Activated naive CD4-positive, alpha-beta T cell treated with anti-CD3 and anti-CD28 coated beads, Interleukin-2, amount 50 U/mL, for 72 hours (primary cell): ENCODE measurements around the gene PMPCA. TPM values are rescaled to one million over a fixed set of nuclear protein-coding genes. Genes with fewer than 3 reads are reported as not detected.

Experiments
- ATAC-seq, 2 donors: fragments of 150-1000 bp; cut with Tn5 transposase; 2 replicates each; pipeline ENCODE4 v1.10.0; 2021; ENCODE audit warnings: mild to moderate bottlenecking in 2 of 2, moderate library complexity in 2 of 2
- DNase-seq, 2 donors: peaks; one replicate each; pipeline ENCODE4 v3.0.0; 2021 to 2022; ENCODE audit warnings: low spot score in 2 of 2
- H3K27ac Mint-ChIP-seq, 2 donors: one replicate each; pipeline ENCODE4 v1.8.0; 2022; ENCODE audit warnings: mild to moderate bottlenecking in 2 of 2, mixed read lengths in 2 of 2
- H3K36me3 Mint-ChIP-seq, 2 donors: one replicate each; pipeline ENCODE4 v1.8.0; 2022; ENCODE audit warnings: mixed read lengths in 2 of 2
- H3K9me3 Mint-ChIP-seq, 2 donors: one replicate each; pipeline ENCODE4 v1.8.0; 2022; ENCODE audit warnings: mixed read lengths in 2 of 2
- total RNA-seq, 2 donors: library from RNA; stranded (reverse); gene quantifications; one replicate each; pipeline ENCODE4 v1.2.3, GENCODE V29; 2022

PMPCA gene
- total RNA-seq, 2 donors from 2014 or later: 94.1 to 110 TPM

DNA sequence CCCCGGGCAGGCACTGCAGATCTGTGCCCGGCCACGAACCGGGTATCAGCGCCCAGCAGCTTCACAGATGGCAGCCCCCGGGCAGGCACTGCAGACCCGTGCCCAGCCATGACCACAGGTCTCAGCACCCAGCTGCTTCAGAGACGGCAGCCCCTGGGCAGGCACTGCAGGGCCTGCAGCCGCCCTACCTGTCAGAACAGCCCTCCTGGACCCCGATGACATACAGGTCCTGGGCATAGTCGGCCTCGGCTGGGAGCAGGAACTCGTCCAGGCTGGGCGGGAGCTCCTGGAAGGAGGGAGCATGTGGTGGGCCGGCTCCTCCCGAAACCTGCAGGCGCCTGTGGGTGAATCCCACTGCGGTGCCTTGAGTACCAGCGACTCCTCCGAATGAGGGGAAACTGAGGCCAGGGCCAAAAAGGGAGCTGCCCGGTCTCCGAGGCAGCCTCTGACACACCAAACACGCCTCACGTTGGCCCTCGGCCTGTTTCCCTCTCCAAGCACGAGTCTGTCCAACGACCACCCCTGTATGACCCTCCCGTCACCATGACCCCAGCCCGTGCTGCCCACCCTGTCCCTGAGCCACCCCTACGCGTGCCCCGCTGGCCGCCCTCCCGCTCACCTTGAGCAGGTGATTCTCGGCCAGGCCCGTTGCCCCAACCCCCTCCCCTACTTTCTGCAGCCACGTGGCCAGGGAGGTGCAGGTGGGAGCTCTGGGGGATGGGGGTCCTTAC lies 23.6 kb downstream of the PMPCA start:
- Mint-ChIP-seq H3K27ac (no peak overlapping the region), H3K36me3 (no peaks in the 10 kb centered on the region), H3K9me3 (no peaks in the 10 kb centered on the region)
- no peak for DNase-seq
- ATAC-seq: no peak

GRCh38 chr9:136434580-136435169 lies 24.2 kb downstream of the PMPCA start:
- Mint-ChIP-seq H3K36me3 (no peaks in the 10 kb centered on the region), H3K27ac (no peak overlapping the region), H3K9me3 (no peaks in the 10 kb centered on the region)
- no peak for ATAC-seq
- no peak for DNase-seq

- no peaks in the 10 kb centered on the region for H3K9me3 Mint-ChIP-seq
- DNase-seq (no peak), ATAC-seq (no peak)
- no peaks in the 10 kb centered on the region for H3K36me3 Mint-ChIP-seq
- no peak overlapping the region for H3K27ac Mint-ChIP-seq
Measured at GRCh38 chr9:136436055-136436634, 25.7 kb downstream of the PMPCA start.

- no peak for DNase-seq
- ATAC-seq: no peak
- H3K36me3 Mint-ChIP-seq: no peaks in the 10 kb centered on the region
- H3K27ac Mint-ChIP-seq: peak overlapping the region; percentile 83 to 86
- H3K9me3 Mint-ChIP-seq: no peaks in the 10 kb centered on the region
Measured at GRCh38 chr9:136437430-136437829, 27.0 kb downstream of the PMPCA start.

GRCh38 chr9:136437839-136438547 lies 27.5 kb downstream of the PMPCA start:
- DNase-seq (no peak), ATAC-seq (no peak)
- H3K27ac Mint-ChIP-seq: peak overlapping the region; percentile 83 to 92
- H3K9me3 Mint-ChIP-seq: no peaks in the 10 kb centered on the region
- no peaks in the 10 kb centered on the region for H3K36me3 Mint-ChIP-seq

DNA sequence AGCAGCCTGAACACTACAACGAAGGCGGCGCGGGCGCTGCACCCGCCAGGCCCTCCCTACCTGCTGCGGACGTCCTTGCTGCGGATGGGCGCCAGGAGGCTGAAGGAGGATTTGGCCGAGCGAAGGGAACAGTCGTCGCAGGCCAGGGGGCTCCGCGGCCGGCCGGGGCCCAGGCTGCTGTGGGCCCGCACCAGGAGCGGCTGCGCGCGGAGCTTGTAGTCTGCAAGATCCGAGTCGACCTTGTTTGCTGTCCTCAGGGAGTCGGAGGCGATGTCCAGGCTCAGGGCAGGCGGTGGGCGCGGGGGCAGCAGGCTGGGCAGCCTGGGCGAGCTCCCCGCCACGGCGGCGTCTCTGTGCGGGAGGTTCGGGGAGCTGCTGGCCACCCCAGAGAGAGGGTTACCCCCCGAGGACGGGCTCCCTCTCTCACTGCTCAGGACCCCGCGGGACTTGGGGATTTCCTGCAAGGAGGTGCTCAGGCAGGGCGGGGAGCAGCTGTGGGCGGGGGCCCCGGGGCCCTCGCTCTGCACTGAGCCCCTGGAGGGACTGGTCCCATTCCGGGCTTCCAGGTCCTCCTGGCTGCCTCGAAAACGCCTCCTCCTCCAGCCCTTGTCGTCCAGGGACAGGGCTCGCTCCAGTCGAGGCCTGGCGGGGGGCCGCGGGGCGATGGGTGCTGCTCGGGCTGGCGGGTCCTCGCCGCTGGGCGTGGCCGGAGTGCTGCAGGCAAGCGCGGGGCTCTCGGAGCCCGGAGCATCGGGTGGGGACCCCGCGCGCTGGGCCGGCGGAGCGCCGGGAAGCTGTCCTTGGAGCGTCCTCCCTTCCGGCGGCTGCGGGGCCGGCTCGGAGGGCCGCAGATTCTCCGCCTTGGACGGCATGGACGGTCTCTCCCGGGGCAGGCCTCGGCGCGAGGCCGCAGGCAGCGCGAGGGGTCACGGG lies 28.4 kb downstream of the PMPCA start:
- Mint-ChIP-seq H3K36me3 (peaks cover 3% of the 10 kb centered on the region in 2 donors), H3K9me3 (no peaks in the 10 kb centered on the region), H3K27ac (peak overlapping the region; percentile 83 to 92)
- peak; percentile 71 to 74 for ATAC-seq
- peak; percentile 65 to 67 for DNase-seq

- DNase-seq (peak; percentile 82 to 98), ATAC-seq (peak; percentile 82 to 87)
- Mint-ChIP-seq H3K27ac (peak within 1 kb of the TSS in 1 of 2 donors; percentile 83), H3K9me3 (no peaks in the 10 kb centered on the region), H3K36me3 (peaks cover 8 to 10% of the 10 kb centered on the region in 2 donors)
Measured at GRCh38 chr9:136439481-136440408, 29.3 kb downstream of the PMPCA start, which contains the start of gene INPP5E. Gene INPP5E, minus strand, starts transcription at chr9:136439845. Its CDS starts 426 bp downstream, at chr9:136439419.

- no peaks in the 10 kb centered on the region for H3K9me3 Mint-ChIP-seq
- peak overlapping the region in 1 of 2 donors; percentile 32 for H3K27ac Mint-ChIP-seq
- DNase-seq: no peak
- no peak for ATAC-seq
- peaks cover 8 to 10% of the 10 kb centered on the region in 2 donors for H3K36me3 Mint-ChIP-seq
Measured at GRCh38 chr9:136441191-136441680, 30.8 kb downstream of the PMPCA start.

DNA sequence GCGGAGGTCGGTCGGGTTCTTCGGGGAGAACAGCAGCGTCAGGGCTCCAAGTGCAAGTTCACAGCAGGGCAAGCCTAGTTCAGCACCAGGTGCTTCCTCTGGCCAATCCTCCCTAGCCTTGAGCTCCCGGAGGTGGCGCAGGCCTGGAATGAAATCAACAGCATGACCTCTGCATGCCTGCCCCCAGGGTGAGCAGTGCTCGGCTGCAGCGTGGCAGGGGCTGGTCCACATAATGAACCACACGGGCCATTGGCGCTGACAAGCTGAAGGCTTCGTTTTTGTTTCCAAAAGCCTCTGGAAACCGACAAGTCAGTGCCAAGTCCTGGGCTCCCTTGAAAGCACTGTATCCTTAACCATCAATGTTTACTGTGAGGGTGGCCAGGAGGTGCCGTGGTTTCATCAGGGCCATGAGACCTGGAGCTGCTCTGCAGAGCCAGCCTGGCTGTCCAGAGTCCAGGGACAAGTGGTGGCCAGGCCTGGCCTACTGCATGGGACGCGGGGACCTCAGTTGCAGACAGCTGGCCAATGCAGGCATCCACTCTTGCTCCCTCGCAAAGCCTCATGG lies 31.3 kb downstream of the PMPCA start:
- Mint-ChIP-seq H3K27ac (no peak overlapping the region), H3K9me3 (no peaks in the 10 kb centered on the region), H3K36me3 (peaks cover 10 to 13% of the 10 kb centered on the region in 2 donors)
- no peak for ATAC-seq
- no peak for DNase-seq

DNA sequence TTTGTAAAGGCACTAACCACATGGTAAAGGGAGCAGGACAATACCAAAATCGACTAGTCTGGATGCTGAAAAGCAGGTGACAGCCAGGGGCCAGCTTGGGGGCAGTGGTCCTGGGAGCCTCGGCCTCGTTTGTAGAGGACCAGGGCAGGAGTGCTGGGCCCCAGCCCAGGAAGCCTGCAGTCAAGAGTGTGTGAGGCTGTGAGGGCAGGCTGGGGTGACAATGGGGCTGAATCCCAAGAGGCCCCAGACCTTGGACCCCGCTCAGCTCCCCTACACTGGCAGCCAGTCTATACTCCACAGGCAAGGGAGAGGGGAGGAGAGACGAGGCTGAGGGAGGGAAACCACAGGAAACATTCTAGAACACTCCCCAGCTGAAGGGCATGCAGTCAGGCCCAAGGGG lies 31.8 kb downstream of the PMPCA start:
- no peak for ATAC-seq
- Mint-ChIP-seq H3K27ac (peak overlapping the region in 1 of 2 donors; percentile 62), H3K9me3 (no peaks in the 10 kb centered on the region), H3K36me3 (peaks cover 12 to 16% of the 10 kb centered on the region in 2 donors)
- no peak for DNase-seq

DNA sequence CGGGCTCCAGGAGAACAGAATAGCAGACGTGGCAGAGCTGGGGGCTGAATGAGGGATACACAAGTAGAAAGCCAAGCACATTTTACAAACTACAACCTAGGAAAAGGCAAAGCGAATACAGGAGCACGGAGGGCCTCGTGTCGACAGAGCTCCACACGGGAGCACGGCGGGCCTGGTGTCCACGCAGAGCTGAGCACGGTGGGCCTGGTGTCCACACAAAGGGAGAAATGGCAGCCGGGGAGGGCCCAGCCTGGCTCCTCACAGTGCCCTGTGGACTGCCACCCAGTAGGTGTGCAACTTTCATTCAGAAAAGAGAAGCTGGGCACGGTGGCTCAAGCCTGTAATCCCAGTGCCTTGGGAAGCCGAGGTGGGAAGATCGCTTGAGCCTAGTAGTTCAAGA lies 32.6 kb downstream of the PMPCA start:
- peak overlapping the region in 1 of 2 donors; percentile 62 for H3K27ac Mint-ChIP-seq
- no peaks in the 10 kb centered on the region for H3K9me3 Mint-ChIP-seq
- no peak for DNase-seq
- ATAC-seq: no peak
- H3K36me3 Mint-ChIP-seq: peaks cover 16% of the 10 kb centered on the region in 2 donors

DNA sequence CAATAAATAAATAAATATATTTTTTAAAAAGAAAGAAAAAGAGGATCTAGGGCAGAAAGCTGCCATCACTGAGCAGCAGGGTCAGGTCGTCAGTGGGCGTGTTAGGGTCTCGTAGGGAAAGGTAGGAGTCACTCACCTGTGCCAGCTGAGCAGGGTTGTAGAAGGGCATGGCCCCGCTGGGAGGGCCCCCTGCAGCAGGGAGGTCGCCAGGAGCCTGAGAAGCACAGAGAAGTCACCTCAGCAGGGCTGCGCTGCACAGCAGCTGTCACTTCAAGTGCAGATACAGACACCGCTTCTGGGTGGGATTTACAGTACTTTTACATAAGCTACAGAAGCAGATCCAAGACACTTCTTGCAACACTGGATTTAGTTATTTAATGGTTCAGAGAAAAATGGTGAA lies 33.2 kb downstream of the PMPCA start:
- Mint-ChIP-seq H3K36me3 (peaks cover 16% of the 10 kb centered on the region in 2 donors), H3K27ac (no peak overlapping the region), H3K9me3 (no peaks in the 10 kb centered on the region)
- DNase-seq: no peak
- no peak for ATAC-seq

GRCh38 chr9:136444102-136444501 lies 33.6 kb downstream of the PMPCA start:
- ATAC-seq (no peak), DNase-seq (no peak)
- Mint-ChIP-seq H3K9me3 (no peaks in the 10 kb centered on the region), H3K27ac (no peak overlapping the region), H3K36me3 (peaks cover 16% of the 10 kb centered on the region in 2 donors)

- Mint-ChIP-seq H3K9me3 (no peaks in the 10 kb centered on the region), H3K36me3 (peaks cover 16 to 23% of the 10 kb centered on the region in 2 donors), H3K27ac (peak overlapping the region in 1 of 2 donors; percentile 86)
- ATAC-seq (no peak), DNase-seq (no peak)
Measured at GRCh38 chr9:136445799-136446198, 35.3 kb downstream of the PMPCA start.
